ENCODE data around the gene C2orf69. TPM values are rescaled to one million over a fixed set of nuclear protein-coding genes. Genes with fewer than 3 reads are reported as not detected.

C2orf69 gene
- total RNA-seq, 1 experiment from 2014 or later = 21.6 TPM

DNA sequence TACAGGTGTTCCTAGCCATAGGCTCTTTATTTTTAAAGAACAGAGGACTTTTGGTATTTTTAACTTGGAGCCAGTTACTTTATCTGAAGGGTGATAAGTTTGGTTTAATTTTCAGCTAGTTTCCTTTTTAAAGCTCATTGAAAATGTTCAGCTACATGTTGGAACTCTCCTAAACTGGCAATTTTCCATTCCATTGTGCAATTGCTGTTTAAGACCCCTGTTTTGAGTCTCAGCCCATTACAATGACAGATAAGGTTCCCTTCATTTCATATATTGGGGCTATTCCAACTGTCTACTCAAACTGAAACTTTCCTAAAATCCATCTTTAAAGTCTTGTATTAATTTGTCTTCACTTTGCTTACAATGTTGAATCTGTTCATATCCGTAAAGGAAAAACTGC lies 55.9 kb downstream of the C2orf69 start:
- no peak for DNase-seq (ENCODE audit: low read depth, low spot score)
- no peaks in the 10 kb centered on the region for H3K9me2 ChIP-seq (ENCODE audit: insufficient read depth)
- H3K27me3 ChIP-seq (ENCODE audit: insufficient read depth, low read length) = no peaks in the 10 kb centered on the region
- TF ChIP-seq, protein P1, sequence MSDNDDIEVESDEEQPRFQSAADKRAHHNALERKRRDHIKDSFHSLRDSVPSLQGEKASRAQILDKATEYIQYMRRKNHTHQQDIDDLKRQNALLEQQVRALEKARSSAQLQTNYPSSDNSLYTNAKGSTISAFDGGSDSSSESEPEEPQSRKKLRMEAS (IDR thresholded peaks at IDR 0.05) = no peak
- TF ChIP-seq ZFX (IDR thresholded peaks at IDR 0.05) (no peak), CEBPB (IDR thresholded peaks at IDR 0.05; ENCODE audit: low read depth) (no peak), TCF7L2 (IDR thresholded peaks at IDR 0.05; ENCODE audit: borderline replicate concordance, extremely low read depth, insufficient read depth, insufficient read length) (no peak), SIN3A (IDR thresholded peaks at IDR 0.05; ENCODE audit: low read depth) (no peak), POLR2AphosphoS5 (IDR thresholded peaks at IDR 0.05; ENCODE audit: low read depth, low read length) (no peak), SP1 (IDR thresholded peaks at IDR 0.05; ENCODE audit: low read depth) (no peak), ZNF274 (IDR thresholded peaks at IDR 0.05; ENCODE audit: low read depth, low read length) (no peak), CTCF (IDR thresholded peaks at IDR 0.05 in 2 of 3, conservative IDR thresholded peaks at IDR 0.05 in 1 of 3; ENCODE audit: borderline replicate concordance in 1 of 3, insufficient read depth in 1 of 3, low read depth in 2 of 3, low read length in 2 of 3) (no peak), POLR2A (IDR thresholded peaks at IDR 0.05; ENCODE audit: borderline replicate concordance, extremely low read depth, insufficient read depth, insufficient read length) (no peak)
- TF ChIP-seq, protein P2, sequence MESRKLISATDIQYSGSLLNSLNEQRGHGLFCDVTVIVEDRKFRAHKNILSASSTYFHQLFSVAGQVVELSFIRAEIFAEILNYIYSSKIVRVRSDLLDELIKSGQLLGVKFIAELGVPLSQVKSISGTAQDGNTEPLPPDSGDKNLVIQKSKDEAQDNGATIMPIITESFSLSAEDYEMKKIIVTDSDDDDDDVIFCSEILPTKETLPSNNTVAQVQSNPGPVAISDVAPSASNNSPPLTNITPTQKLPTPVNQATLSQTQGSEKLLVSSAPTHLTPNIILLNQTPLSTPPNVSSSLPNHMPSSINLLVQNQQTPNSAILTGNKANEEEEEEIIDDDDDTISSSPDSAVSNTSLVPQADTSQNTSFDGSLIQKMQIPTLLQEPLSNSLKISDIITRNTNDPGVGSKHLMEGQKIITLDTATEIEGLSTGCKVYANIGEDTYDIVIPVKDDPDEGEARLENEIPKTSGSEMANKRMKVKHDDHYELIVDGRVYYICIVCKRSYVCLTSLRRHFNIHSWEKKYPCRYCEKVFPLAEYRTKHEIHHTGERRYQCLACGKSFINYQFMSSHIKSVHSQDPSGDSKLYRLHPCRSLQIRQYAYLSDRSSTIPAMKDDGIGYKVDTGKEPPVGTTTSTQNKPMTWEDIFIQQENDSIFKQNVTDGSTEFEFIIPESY (IDR thresholded peaks at IDR 0.05; ENCODE audit: extremely low read depth, insufficient replicate concordance, low read length) = no peak
- TF ChIP-seq, protein P3, sequence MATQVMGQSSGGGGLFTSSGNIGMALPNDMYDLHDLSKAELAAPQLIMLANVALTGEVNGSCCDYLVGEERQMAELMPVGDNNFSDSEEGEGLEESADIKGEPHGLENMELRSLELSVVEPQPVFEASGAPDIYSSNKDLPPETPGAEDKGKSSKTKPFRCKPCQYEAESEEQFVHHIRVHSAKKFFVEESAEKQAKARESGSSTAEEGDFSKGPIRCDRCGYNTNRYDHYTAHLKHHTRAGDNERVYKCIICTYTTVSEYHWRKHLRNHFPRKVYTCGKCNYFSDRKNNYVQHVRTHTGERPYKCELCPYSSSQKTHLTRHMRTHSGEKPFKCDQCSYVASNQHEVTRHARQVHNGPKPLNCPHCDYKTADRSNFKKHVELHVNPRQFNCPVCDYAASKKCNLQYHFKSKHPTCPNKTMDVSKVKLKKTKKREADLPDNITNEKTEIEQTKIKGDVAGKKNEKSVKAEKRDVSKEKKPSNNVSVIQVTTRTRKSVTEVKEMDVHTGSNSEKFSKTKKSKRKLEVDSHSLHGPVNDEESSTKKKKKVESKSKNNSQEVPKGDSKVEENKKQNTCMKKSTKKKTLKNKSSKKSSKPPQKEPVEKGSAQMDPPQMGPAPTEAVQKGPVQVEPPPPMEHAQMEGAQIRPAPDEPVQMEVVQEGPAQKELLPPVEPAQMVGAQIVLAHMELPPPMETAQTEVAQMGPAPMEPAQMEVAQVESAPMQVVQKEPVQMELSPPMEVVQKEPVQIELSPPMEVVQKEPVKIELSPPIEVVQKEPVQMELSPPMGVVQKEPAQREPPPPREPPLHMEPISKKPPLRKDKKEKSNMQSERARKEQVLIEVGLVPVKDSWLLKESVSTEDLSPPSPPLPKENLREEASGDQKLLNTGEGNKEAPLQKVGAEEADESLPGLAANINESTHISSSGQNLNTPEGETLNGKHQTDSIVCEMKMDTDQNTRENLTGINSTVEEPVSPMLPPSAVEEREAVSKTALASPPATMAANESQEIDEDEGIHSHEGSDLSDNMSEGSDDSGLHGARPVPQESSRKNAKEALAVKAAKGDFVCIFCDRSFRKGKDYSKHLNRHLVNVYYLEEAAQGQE (IDR thresholded peaks at IDR 0.05; ENCODE audit: low read depth) = no peak
- ChIA-PET CTCF (no interaction called here), POLR2A (no interaction called here), RAD21 (ENCODE audit: low non-redundant PET in 1 of 2, low total read pairs in 2 of 2, uncharacterized antibody in 2 of 2, unreplicated experiment in 2 of 2) (no interaction called here)
- H3K4me3 ChIP-seq (replicated peaks in 1 of 2; ENCODE audit: low read depth in 1 of 2, low read length in 2 of 2) = no peak overlapping the region
- no peaks in the 10 kb centered on the region for H3K79me2 ChIP-seq (ENCODE audit: insufficient read depth, low read length)
- intact Hi-C loops (cut with micrococcal nuclease) = no loop called here
- no peaks in the 10 kb centered on the region for H4K20me1 ChIP-seq (ENCODE audit: insufficient read depth)
- BruUV-seq (replicated peaks) = no TSS peak
- ATAC-seq = no peak
- no peaks in the 10 kb centered on the region for H3K4me1 ChIP-seq (ENCODE audit: control insufficient read depth in 1 of 2, insufficient read depth in 2 of 2, low read length in 2 of 2)
- H3K9ac ChIP-seq (ENCODE audit: low read length) = no peak overlapping the region
- H3K27ac ChIP-seq (ENCODE audit: low read depth, low read length) = no peak overlapping the region
- no peak overlapping the region for H3K4me2 ChIP-seq (ENCODE audit: low read length)
- H3K36me3 ChIP-seq (ENCODE audit: control insufficient read depth in 1 of 2, insufficient read depth in 2 of 2, low read length in 2 of 2) = peaks cover 11 to 21% of the 10 kb centered on the region in 2 experiments; a peak in 3 of 4 replicates
- no peak overlapping the region for H2AFZ ChIP-seq (ENCODE audit: low read depth, low read length, poor library complexity, severe bottlenecking)
- no peaks in the 10 kb centered on the region for H3K9me3 ChIP-seq (ENCODE audit: control insufficient read depth in 1 of 2, insufficient read depth in 1 of 2, low read depth in 1 of 2, low read length in 2 of 2)

All from HCT116 (cell line).